Caco-2 (cell line): ENCODE data around the gene WNT7A. TPM values are rescaled to one million over a fixed set of nuclear protein-coding genes. Genes with fewer than 3 reads are reported as not detected.

Experiments
- BruUV-seq: library from RNA; stranded (reverse); fragments of 400-500 nt; replicated peaks from 2 replicates; lab custom pipeline; 2021; lab: Mats Ljungman, UMichigan
- CTCF ChIA-PET: fragments of 300-600 bp; sonication (Branson Sonifier 250); formaldehyde crosslinking; loops from one replicate; lab custom pipeline; 2022; ENCODE audit warnings: antibody characterized with exemption; lab: Charles Lee
- POLR2A ChIA-PET: fragments of 300-600 bp; sonication (Branson Sonifier 250); formaldehyde crosslinking; loops from one replicate; lab custom pipeline; 2022; ENCODE audit warnings: antibody characterized with exemption; lab: Charles Lee
- DNase-seq, 2 experiments: peaks; one replicate each; pipeline versions ENCODE4 v3.0.0 to v3.0.0-alpha.2; 2020 to 2022
- H3K27me3 ChIP-seq: replicated peaks from 2 replicates; pipeline ENCODE4 v1.6.0; 2011; ENCODE audit warnings: low read length; ENCODE audit not compliant: control insufficient read depth, insufficient read depth
- H3K36me3 ChIP-seq: 2 replicates; pipeline ENCODE4 v1.5.1; 2011; ENCODE audit warnings: low read length; ENCODE audit not compliant: control insufficient read depth, insufficient read depth
- H3K4me1 ChIP-seq: fragments of 250-450 bp; sonication (Bioruptor Pico); 2 replicates; pipeline ENCODE4 v1.5.1; 2020; ENCODE audit warnings: mild to moderate bottlenecking
- H3K4me3 ChIP-seq: 2 replicates; pipeline ENCODE4 v1.5.1; 2011; ENCODE audit warnings: low read depth, mild to moderate bottlenecking, control low read depth, low read length
- H3K9me3 ChIP-seq: fragments of 250-450 bp; sonication (Bioruptor Pico); 2 replicates; pipeline ENCODE4 v1.5.1; 2020; ENCODE audit warnings: mild to moderate bottlenecking, moderate library complexity
- H3K27ac Mint-ChIP-seq: one replicate; pipeline ENCODE4 v1.8.0; 2022; ENCODE audit warnings: mixed read lengths; ENCODE audit not compliant: unreplicated experiment
- H3K27me3 Mint-ChIP-seq: one replicate; pipeline ENCODE4 v1.8.0; 2022; ENCODE audit warnings: mixed read lengths; ENCODE audit not compliant: insufficient read depth, unreplicated experiment
- H3K36me3 Mint-ChIP-seq: one replicate; pipeline ENCODE4 v1.8.0; 2022; ENCODE audit warnings: mild to moderate bottlenecking, mixed read lengths; ENCODE audit not compliant: insufficient read depth, unreplicated experiment
- H3K4me1 Mint-ChIP-seq: one replicate; pipeline ENCODE4 v1.8.0; 2022; ENCODE audit warnings: low read depth, mixed read lengths; ENCODE audit not compliant: unreplicated experiment
- H3K4me3 Mint-ChIP-seq: one replicate; pipeline ENCODE4 v1.8.0; 2022; ENCODE audit warnings: mild to moderate bottlenecking, moderate library complexity, mixed read lengths; ENCODE audit not compliant: unreplicated experiment
- H3K9me3 Mint-ChIP-seq: one replicate; pipeline ENCODE4 v1.8.0; 2022; ENCODE audit warnings: mixed read lengths; ENCODE audit not compliant: unreplicated experiment
- intact Hi-C: fragments of 100-400 bp; cut with micrococcal nuclease; formaldehyde crosslinking; loops from one replicate; pipeline ENCODE4 v1.10.0; 2022; ENCODE audit not compliant: unreplicated experiment
- total RNA-seq: library from RNA; stranded (reverse); gene quantifications from 2 replicates; pipeline ENCODE4 v1.2.3, GENCODE V29; 2022
- TF ChIP-seq, protein P1 (sequence below), 2 experiments: fragments of 200-600 bp in 1 of 2; IDR thresholded peaks; 1 replicate in 1 of 2; 2 replicates in 1 of 2; pipeline versions ENCODE4 v1.5.1 to v1.8.0; 2011 to 2022; ENCODE audit warnings: antibody characterized with exemption in 1 of 2, control low read depth in 1 of 2, inconsistent platforms in 1 of 2, low read depth in 1 of 2, low read length in 1 of 2, mild to moderate bottlenecking in 1 of 2, moderate library complexity in 1 of 2; ENCODE audit not compliant: insufficient read depth in 1 of 2, severe bottlenecking in 1 of 2, unreplicated experiment in 1 of 2

The WNT7A gene
- total RNA-seq, 1 experiment from 2014 or later: 1.1 TPM

DNA sequence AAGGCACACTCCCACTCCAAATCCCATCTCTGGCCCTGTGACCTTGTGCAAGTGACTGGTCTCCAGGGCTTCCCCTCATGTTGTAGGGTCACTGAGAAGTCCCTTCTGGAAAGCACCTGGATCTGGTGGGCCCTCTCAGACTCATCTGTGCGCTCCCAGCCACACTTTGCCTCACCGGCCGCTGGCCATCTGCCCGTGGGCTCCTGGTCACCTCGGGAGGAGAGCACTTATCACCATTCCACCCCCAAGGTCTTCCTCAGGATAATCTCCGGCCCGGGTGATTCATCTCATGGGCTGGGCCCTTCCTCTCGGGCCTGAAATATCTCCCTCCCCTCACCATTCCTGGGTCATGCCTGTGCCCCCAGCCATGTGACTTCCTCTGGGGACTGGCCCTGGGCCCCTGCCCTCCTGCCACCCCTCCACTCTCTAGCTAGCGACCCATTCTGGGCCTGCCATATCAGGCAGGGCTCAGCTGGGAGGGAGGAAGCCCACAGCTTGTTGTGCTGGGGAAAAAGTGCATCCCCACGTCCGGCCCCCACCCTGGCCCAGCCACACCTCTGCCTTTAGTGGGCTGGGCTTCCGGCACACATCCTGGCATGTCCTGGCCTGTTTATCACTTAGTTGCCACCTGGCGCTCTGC, 10.6 kb upstream of the WNT7A start:
- Histone ChIP-seq H3K36me3 (no peaks in the 10 kb centered on the region), H3K4me3 (no peak overlapping the region), H3K9me3 (no peaks in the 10 kb centered on the region), H3K4me1 (no peaks in the 10 kb centered on the region), H3K27me3 (no peaks in the 10 kb centered on the region)
- no peak for DNase-seq
- Mint-ChIP-seq H3K4me3 (no peak overlapping the region), H3K36me3 (no peaks in the 10 kb centered on the region), H3K27ac (no peak overlapping the region), H3K9me3 (no peaks in the 10 kb centered on the region), H3K27me3 (peaks cover 5% of the 10 kb centered on the region), H3K4me1 (no peaks in the 10 kb centered on the region)
- CTCF ChIA-PET: no interaction called here
- TF ChIP-seq, protein P1, sequence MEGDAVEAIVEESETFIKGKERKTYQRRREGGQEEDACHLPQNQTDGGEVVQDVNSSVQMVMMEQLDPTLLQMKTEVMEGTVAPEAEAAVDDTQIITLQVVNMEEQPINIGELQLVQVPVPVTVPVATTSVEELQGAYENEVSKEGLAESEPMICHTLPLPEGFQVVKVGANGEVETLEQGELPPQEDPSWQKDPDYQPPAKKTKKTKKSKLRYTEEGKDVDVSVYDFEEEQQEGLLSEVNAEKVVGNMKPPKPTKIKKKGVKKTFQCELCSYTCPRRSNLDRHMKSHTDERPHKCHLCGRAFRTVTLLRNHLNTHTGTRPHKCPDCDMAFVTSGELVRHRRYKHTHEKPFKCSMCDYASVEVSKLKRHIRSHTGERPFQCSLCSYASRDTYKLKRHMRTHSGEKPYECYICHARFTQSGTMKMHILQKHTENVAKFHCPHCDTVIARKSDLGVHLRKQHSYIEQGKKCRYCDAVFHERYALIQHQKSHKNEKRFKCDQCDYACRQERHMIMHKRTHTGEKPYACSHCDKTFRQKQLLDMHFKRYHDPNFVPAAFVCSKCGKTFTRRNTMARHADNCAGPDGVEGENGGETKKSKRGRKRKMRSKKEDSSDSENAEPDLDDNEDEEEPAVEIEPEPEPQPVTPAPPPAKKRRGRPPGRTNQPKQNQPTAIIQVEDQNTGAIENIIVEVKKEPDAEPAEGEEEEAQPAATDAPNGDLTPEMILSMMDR (IDR thresholded peaks at IDR 0.05; ENCODE audit: insufficient read depth in 1 of 2, low read depth in 1 of 2, low read length in 1 of 2, severe bottlenecking in 1 of 2, unreplicated experiment in 1 of 2): no peak
- intact Hi-C loops: no loop called here
- POLR2A ChIA-PET: no interaction called here
- BruUV-seq: no TSS peak

DNA sequence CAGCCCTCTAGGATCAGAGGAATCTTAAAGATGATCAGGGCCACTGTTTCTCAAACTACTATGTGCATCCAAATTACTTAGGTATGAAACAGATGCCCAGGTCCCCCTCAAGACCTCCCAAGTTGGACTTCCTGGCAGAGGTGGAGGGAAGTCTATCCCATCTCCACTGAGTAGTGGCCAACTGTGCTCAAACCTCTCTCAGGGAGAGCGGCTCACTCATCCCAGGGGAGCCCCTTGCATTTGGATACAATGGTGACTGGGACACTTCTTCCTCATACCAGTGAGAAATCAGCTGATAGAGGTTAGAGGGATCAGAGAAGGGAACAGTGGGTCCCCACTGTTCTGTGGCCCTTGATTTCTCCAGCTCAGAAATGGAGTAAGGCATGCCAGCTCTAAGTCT, 8.7 kb upstream of the WNT7A start:
- no TSS peak for BruUV-seq
- CTCF ChIA-PET: interaction anchor here (1.2 kb wide), 1 partner anchor 231 kb away, joined by 3 read pairs; no protein-coding TSS in a partner anchor

DNA sequence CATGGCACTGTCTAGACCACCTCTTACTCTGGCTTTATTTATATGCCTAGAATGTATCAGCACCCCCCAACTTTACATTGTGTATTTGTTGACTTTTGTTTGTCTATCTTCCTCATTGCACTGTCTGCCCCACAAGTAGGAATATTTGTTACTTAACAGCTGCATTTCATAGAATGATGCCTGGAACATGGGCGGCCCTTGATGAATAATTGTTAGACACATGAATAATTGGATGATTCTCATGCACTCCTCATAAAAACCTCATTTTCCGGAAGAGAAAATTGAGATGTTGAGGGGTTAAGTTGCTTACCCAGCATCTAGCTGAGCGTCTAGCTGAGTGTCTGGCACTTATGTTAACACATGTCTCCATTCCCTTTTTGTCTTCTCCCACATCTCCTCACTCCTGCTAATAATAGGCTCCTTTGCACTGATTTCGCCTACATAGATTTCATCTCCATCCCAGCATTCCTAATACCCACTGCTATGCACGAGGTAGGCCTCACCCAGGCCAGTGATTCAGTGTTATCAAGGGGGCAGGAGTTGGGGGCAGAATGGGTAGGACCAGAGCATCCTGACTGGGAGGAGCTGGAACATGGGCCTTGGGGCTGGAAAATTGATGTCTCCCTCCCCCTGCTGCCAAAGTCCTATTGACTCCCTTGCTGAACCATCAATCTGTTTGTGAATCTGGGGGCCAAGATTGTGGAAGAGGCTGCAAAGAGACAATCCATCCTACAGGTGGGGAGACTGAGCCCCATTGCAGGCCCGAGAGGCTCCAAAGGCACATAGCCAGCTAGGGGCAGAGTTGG, 7.8 kb upstream of the WNT7A start:
- no peak for DNase-seq
- H3K4me3 Mint-ChIP-seq: no peak overlapping the region
- no peak overlapping the region for H3K27ac Mint-ChIP-seq
- Histone ChIP-seq H3K36me3 (no peaks in the 10 kb centered on the region), H3K4me1 (no peaks in the 10 kb centered on the region), H3K4me3 (no peak overlapping the region), H3K27me3 (no peaks in the 10 kb centered on the region; the same call in 1 of the 2 replicates), H3K9me3 (no peaks in the 10 kb centered on the region)
- H3K4me1 Mint-ChIP-seq: no peaks in the 10 kb centered on the region
- H3K27me3 Mint-ChIP-seq: peaks cover 22% of the 10 kb centered on the region
- no peaks in the 10 kb centered on the region for H3K9me3 Mint-ChIP-seq
- CTCF ChIA-PET: interaction anchor here (1.2 kb wide), 1 partner anchor 230 kb away, joined by 3 read pairs; no protein-coding TSS in a partner anchor
- TF ChIP-seq, protein P1 (IDR thresholded peaks at IDR 0.05; ENCODE audit: insufficient read depth in 1 of 2, low read depth in 1 of 2, low read length in 1 of 2, severe bottlenecking in 1 of 2, unreplicated experiment in 1 of 2): no peak
- POLR2A ChIA-PET: no interaction called here
- BruUV-seq: no TSS peak
- no peaks in the 10 kb centered on the region for H3K36me3 Mint-ChIP-seq
- intact Hi-C loops: loop anchor here (10.0 kb wide), 1 partner anchor 383 kb away; no protein-coding TSS in a partner anchor

More for the DNA sequence above, 8.7 kb upstream of the WNT7A start:
- Mint-ChIP-seq H3K4me1 (no peaks in the 10 kb centered on the region), H3K36me3 (no peaks in the 10 kb centered on the region), H3K9me3 (no peaks in the 10 kb centered on the region), H3K4me3 (no peak overlapping the region), H3K27ac (no peak overlapping the region), H3K27me3 (peaks cover 17% of the 10 kb centered on the region)
- Histone ChIP-seq H3K27me3 (no peaks in the 10 kb centered on the region), H3K4me1 (no peaks in the 10 kb centered on the region), H3K4me3 (no peak overlapping the region), H3K9me3 (no peaks in the 10 kb centered on the region), H3K36me3 (no peaks in the 10 kb centered on the region)
- POLR2A ChIA-PET: no interaction called here
- intact Hi-C loops: loop anchor here (10.0 kb wide), 1 partner anchor 384 kb away; no protein-coding TSS in a partner anchor
- DNase-seq: no peak
- TF ChIP-seq, protein P1 (IDR thresholded peaks at IDR 0.05; ENCODE audit: insufficient read depth in 1 of 2, low read depth in 1 of 2, low read length in 1 of 2, severe bottlenecking in 1 of 2, unreplicated experiment in 1 of 2): no peak
